CD14-positive monocyte (primary cell): ENCODE data around the gene WFS1. TPM values are rescaled to one million over a fixed set of nuclear protein-coding genes. Genes with fewer than 3 reads are reported as not detected.

ENCODE experiments used
- DNase-seq, 3 donors: peaks; one replicate each; pipeline ENCODE4 v3.0.0-alpha.2; 2011 to 2022
- H2AFZ ChIP-seq: 2 replicates; pipeline ENCODE4 v1.6.0; 2012; ENCODE audit warnings: mild to moderate bottlenecking, low read depth, low read length, inconsistent platforms; ENCODE audit not compliant: insufficient read depth, poor library complexity, severe bottlenecking
- H3K27ac ChIP-seq, 2 donors: 1 replicate in 1 of 2; 2 replicates in 1 of 2; pipeline ENCODE4 v1.5.1; 2012 to 2013; ENCODE audit warnings: low read length in 2 of 2, control low read depth in 1 of 2, inconsistent platforms in 1 of 2, low read depth in 1 of 2, mild to moderate bottlenecking in 1 of 2
- H3K27me3 ChIP-seq, 2 donors: one replicate each; pipeline versions ENCODE4 v1.6.0 to v1.6.1; 2011 to 2013; ENCODE audit warnings: low read length in 2 of 2; ENCODE audit not compliant: control insufficient read depth in 2 of 2, insufficient read depth in 2 of 2
- H3K36me3 ChIP-seq, 2 donors: replicated peaks in 1 of 2; 1 replicate in 1 of 2; 2 replicates in 1 of 2; pipeline versions ENCODE4 v1.5.1 to v1.6.1; 2012 to 2013; ENCODE audit warnings: low read length in 2 of 2, control low read depth in 1 of 2, inconsistent platforms in 1 of 2, mild to moderate bottlenecking in 1 of 2; ENCODE audit not compliant: insufficient read depth in 2 of 2, control insufficient read depth in 1 of 2
- H3K4me1 ChIP-seq, 2 donors: 1 replicate in 1 of 2; 2 replicates in 1 of 2; pipeline versions ENCODE4 v1.5.1 to v1.6.1; 2012 to 2013; ENCODE audit warnings: low read length in 2 of 2, control low read depth in 1 of 2, inconsistent platforms in 1 of 2, mild to moderate bottlenecking in 1 of 2, moderate library complexity in 1 of 2; ENCODE audit not compliant: insufficient read depth in 2 of 2, control insufficient read depth in 1 of 2
- H3K4me2 ChIP-seq: replicated peaks from 2 replicates; pipeline ENCODE3; 2012; ENCODE audit warnings: low read length, moderate library complexity, mild to moderate bottlenecking; ENCODE audit not compliant: poor library complexity, severe bottlenecking; ENCODE audit errors: extremely low read depth
- H3K4me3 ChIP-seq, 3 experiments: fragments of 200-600 bp in 1 of 3; sonication (generic) in 1 of 3; replicated peaks in 1 of 3; 1 replicate in 2 of 3; 2 replicates in 1 of 3; pipeline ENCODE4 v1.5.1; 2011 to 2013; ENCODE audit warnings: low read length in 3 of 3, mild to moderate bottlenecking in 3 of 3, control low read depth in 2 of 3, low read depth in 2 of 3, inconsistent platforms in 1 of 3, moderate library complexity in 1 of 3
- H3K79me2 ChIP-seq: 2 replicates; pipeline ENCODE4 v1.6.0; 2012; ENCODE audit warnings: mild to moderate bottlenecking, control low read depth, inconsistent platforms, low read length, moderate library complexity; ENCODE audit not compliant: insufficient read depth
- H3K9ac ChIP-seq: 2 replicates; pipeline ENCODE4 v1.6.0; 2017; ENCODE audit warnings: low read length, mild to moderate bottlenecking; ENCODE audit not compliant: insufficient read depth, poor library complexity, severe bottlenecking
- H3K9me3 ChIP-seq, 2 donors: replicated peaks in 1 of 2; 1 replicate in 1 of 2; 2 replicates in 1 of 2; pipeline versions ENCODE4 v1.5.1 to v1.6.1; 2012 to 2013; ENCODE audit warnings: low read length in 2 of 2, control low read depth in 1 of 2; ENCODE audit not compliant: control insufficient read depth in 1 of 2, insufficient read depth in 1 of 2
- H4K20me1 ChIP-seq: 2 replicates; pipeline ENCODE4 v1.6.0; 2012; ENCODE audit warnings: mild to moderate bottlenecking, low read length, control low read depth, moderate library complexity; ENCODE audit not compliant: insufficient read depth
- H3K27ac Mint-ChIP-seq, 7 donors: one replicate each; pipeline ENCODE4 v1.8.0; 2020; ENCODE audit warnings: mild to moderate bottlenecking in 7 of 7, mixed read lengths in 7 of 7, moderate library complexity in 6 of 7, inconsistent platforms in 2 of 7
- H3K27me3 Mint-ChIP-seq, 3 donors: one replicate each; pipeline ENCODE4 v1.8.0; 2021 to 2022; ENCODE audit warnings: low read depth in 3 of 3, mild to moderate bottlenecking in 3 of 3, mixed read lengths in 3 of 3, moderate library complexity in 3 of 3, inconsistent platforms in 1 of 3
- H3K36me3 Mint-ChIP-seq, 2 donors: one replicate each; pipeline ENCODE4 v1.8.0; 2020; ENCODE audit warnings: mixed read lengths in 2 of 2, inconsistent platforms in 1 of 2, mild to moderate bottlenecking in 1 of 2
- H3K4me1 Mint-ChIP-seq: one replicate; pipeline ENCODE4 v1.8.0; 2020; ENCODE audit warnings: mild to moderate bottlenecking, mixed read lengths
- H3K4me3 Mint-ChIP-seq, 2 donors: one replicate each; pipeline ENCODE4 v1.8.0; 2020; ENCODE audit warnings: mild to moderate bottlenecking in 2 of 2, mixed read lengths in 2 of 2, moderate library complexity in 1 of 2
- H3K9me3 Mint-ChIP-seq, 7 donors: one replicate each; pipeline ENCODE4 v1.8.0; 2020 to 2022; ENCODE audit warnings: mixed read lengths in 7 of 7, mild to moderate bottlenecking in 6 of 7, moderate library complexity in 6 of 7, inconsistent platforms in 2 of 7
- CTCF ChIP-seq: fragments of 200-600 bp; IDR thresholded peaks from one replicate; pipeline ENCODE4 v1.8.0; 2022; ENCODE audit warnings: antibody characterized with exemption, mild to moderate bottlenecking
- WGBS: methylation state at CpG from one replicate; pipeline ENCODE4 v1.1.5; 2013; ENCODE audit warnings: missing lambda C conversion rate; ENCODE audit not compliant: insufficient coverage; 5-methylcytosine and 5-hydroxymethylcytosine counted together
- intact Hi-C, 2 donors: fragments of 100-400 bp; cut with micrococcal nuclease; formaldehyde crosslinking; loops; one replicate each; pipeline versions ENCODE4 v1.15.0 to v1.15.1; 2023
- polyA plus RNA-seq, 3 donors: library from polyadenylated mRNA; depleted of rRNA in 1 of 3; unstranded in 2 of 3; stranded (reverse) in 1 of 3; fragments of 300-500 nt in 2 of 3; fragments of >200 nt in 1 of 3; fragmentation: Illumina TruSeq in 2 of 3; gene quantifications; 1 replicate in 2 of 3; 2 replicates in 1 of 3; pipeline ENCODE4 v1.2.3, GENCODE V29; 2012 to 2021

WFS1 gene
- polyA plus RNA-seq, 3 donors = 0.39 to 1.8 (median 0.93) TPM

- no peaks in the 10 kb centered on the region for H4K20me1 ChIP-seq
- H3K4me3 ChIP-seq = no peak overlapping the region
- no peaks in the 10 kb centered on the region for H3K27me3 ChIP-seq
- H3K9me3 ChIP-seq = no peaks in the 10 kb centered on the region
- TF ChIP-seq CTCF = no peak
- WGBS = 84% methylated on average over 14 of the region's 18 CpGs
- no peaks in the 10 kb centered on the region for H3K36me3 ChIP-seq
- no peak overlapping the region for H2AFZ ChIP-seq
- no peak for DNase-seq
- intact Hi-C loops = no loop called here
- Mint-ChIP-seq H3K4me3 (no peak overlapping the region), H3K4me1 (no peaks in the 10 kb centered on the region), H3K27me3 (peaks cover 0 to 9% (median 2%) of the 10 kb centered on the region in 3 donors), H3K9me3 (peaks cover 0 to 1% (median 0%) of the 10 kb centered on the region in 7 donors), H3K27ac (no peak overlapping the region), H3K36me3 (no peaks in the 10 kb centered on the region)
- H3K9ac ChIP-seq = no peak overlapping the region
- H3K4me2 ChIP-seq = no peak overlapping the region
- no peaks in the 10 kb centered on the region for H3K79me2 ChIP-seq
- H3K4me1 ChIP-seq = no peaks in the 10 kb centered on the region
- H3K27ac ChIP-seq = no peak overlapping the region
Measured at GRCh38 chr4:6229671-6230501, 39.8 kb upstream of the WFS1 start.

DNA sequence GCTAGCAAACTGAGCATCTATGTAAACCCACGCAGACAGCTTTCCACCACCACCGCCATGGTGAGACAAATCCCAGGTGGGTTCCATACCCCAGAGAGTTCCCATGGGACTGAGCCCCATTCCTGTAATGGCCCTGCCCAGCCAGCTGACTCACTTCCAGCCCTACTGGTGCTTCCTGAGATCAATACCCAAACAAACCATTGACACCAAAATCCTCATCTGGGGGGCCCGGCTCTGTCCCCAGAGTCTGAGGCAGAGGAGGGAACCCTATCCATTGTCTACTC is 39.2 kb upstream of the WFS1 start:
- no peak overlapping the region for H3K4me2 ChIP-seq
- H3K27ac ChIP-seq = no peak overlapping the region
- H3K4me1 ChIP-seq = no peaks in the 10 kb centered on the region
- no peak overlapping the region for H3K4me3 Mint-ChIP-seq
- H3K27me3 ChIP-seq = no peaks in the 10 kb centered on the region
- no peaks in the 10 kb centered on the region for H3K36me3 Mint-ChIP-seq
- WGBS = 67% methylated on average over 3 of the region's 3 CpGs
- no peaks in the 10 kb centered on the region for H3K79me2 ChIP-seq
- no peak for TF ChIP-seq CTCF
- H3K27ac Mint-ChIP-seq = no peak overlapping the region
- H4K20me1 ChIP-seq = no peaks in the 10 kb centered on the region
- H3K27me3 Mint-ChIP-seq = peaks cover 0 to 8% (median 2%) of the 10 kb centered on the region in 3 donors
- H2AFZ ChIP-seq = no peak overlapping the region
- intact Hi-C loops = no loop called here
- no peak overlapping the region for H3K9ac ChIP-seq
- H3K4me3 ChIP-seq = no peak overlapping the region
- H3K36me3 ChIP-seq = no peaks in the 10 kb centered on the region
- DNase-seq = no peak
- H3K9me3 ChIP-seq = no peaks in the 10 kb centered on the region
- peaks cover 0 to 1% (median 0%) of the 10 kb centered on the region in 7 donors for H3K9me3 Mint-ChIP-seq
- H3K4me1 Mint-ChIP-seq = no peaks in the 10 kb centered on the region
